GM21423 (cell line): ENCODE data around the gene RORC.

Source experiments
- ATAC-seq: cut with Tn5 transposase; IDR thresholded peaks from one replicate; pipeline ENCODE4 v1.9.1; 2021; ENCODE audit warnings: mild to moderate bottlenecking, moderate library complexity; ENCODE audit not compliant: unreplicated experiment

The RORC gene

GRCh38 chr1:151829352-151830046, 2.1 kb downstream of the RORC start:
- no peak for ATAC-seq

- ATAC-seq = no peak
Measured at GRCh38 chr1:151828921-151829320, 2.7 kb downstream of the RORC start.

- ATAC-seq = no peak
Measured at GRCh38 chr1:151827853-151828252, 3.7 kb downstream of the RORC start.

GRCh38 chr1:151825751-151826660, 5.6 kb downstream of the RORC start:
- no peak for ATAC-seq

GRCh38 chr1:151825204-151825603, 6.4 kb downstream of the RORC start:
- no peak for ATAC-seq

- ATAC-seq = no peak
Measured at GRCh38 chr1:151823175-151823574, 8.4 kb downstream of the RORC start.

- ATAC-seq = no peak
Measured at GRCh38 chr1:151822404-151822803, 9.2 kb downstream of the RORC start.

GRCh38 chr1:151820940-151821339, 10.7 kb downstream of the RORC start:
- no peak for ATAC-seq

- no peak for ATAC-seq
Measured at GRCh38 chr1:151819976-151820623, 11.5 kb downstream of the RORC start.

GRCh38 chr1:151819227-151819835, 12.3 kb downstream of the RORC start:
- ATAC-seq = no peak

- ATAC-seq = no peak
Measured at GRCh38 chr1:151817353-151817730, 14.3 kb downstream of the RORC start.

GRCh38 chr1:151816548-151817352, 14.9 kb downstream of the RORC start:
- no peak for ATAC-seq

GRCh38 chr1:151815716-151816327, 15.8 kb downstream of the RORC start:
- ATAC-seq = no peak

- no peak for ATAC-seq
Measured at GRCh38 chr1:151814971-151815545, 16.5 kb downstream of the RORC start.

- ATAC-seq = no peak
Measured at GRCh38 chr1:151814426-151814825, 17.2 kb downstream of the RORC start.

GRCh38 chr1:151813271-151813977, 18.2 kb downstream of the RORC start:
- no peak for ATAC-seq

- no peak for ATAC-seq
Measured at GRCh38 chr1:151811181-151811580, 20.4 kb downstream of the RORC start.

GRCh38 chr1:151809985-151810556, 21.5 kb downstream of the RORC start:
- no peak for ATAC-seq
